Large intestine (tissue), 3 donors: ENCODE measurements around the gene STK32A. TPM values are rescaled to one million over a fixed set of nuclear protein-coding genes. Genes with fewer than 3 reads are reported as not detected.

Experiments used
- DNase-seq, 2 donors: peaks; one replicate each; pipeline versions ENCODE4 v3.0.0 to v3.0.0-alpha.2; 2013
- H3K27ac ChIP-seq: one replicate; pipeline ENCODE4 v1.5.1; 2013; ENCODE audit warnings: low read length
- H3K27me3 ChIP-seq: 2 replicates; pipeline ENCODE4 v1.6.1; 2013; ENCODE audit warnings: low read length; ENCODE audit not compliant: control insufficient read depth, insufficient read depth
- H3K36me3 ChIP-seq: 2 replicates; pipeline ENCODE4 v1.6.1; 2013; ENCODE audit warnings: low read length; ENCODE audit not compliant: control insufficient read depth, insufficient read depth
- H3K4me1 ChIP-seq: one replicate; pipeline ENCODE4 v1.6.1; 2013; ENCODE audit warnings: low read length; ENCODE audit not compliant: control insufficient read depth, insufficient read depth
- H3K4me3 ChIP-seq: one replicate; pipeline ENCODE4 v1.5.1; 2013; ENCODE audit warnings: low read length
- H3K9me3 ChIP-seq: one replicate; pipeline ENCODE4 v1.6.1; 2013; ENCODE audit warnings: mild to moderate bottlenecking, low read depth, low read length, moderate library complexity; ENCODE audit not compliant: control insufficient read depth
- WGBS: methylation state at CpG from one replicate; pipeline ENCODE4 v1.1.5; 2013; ENCODE audit warnings: low lambda C conversion rate; ENCODE audit not compliant: insufficient coverage; 5-methylcytosine and 5-hydroxymethylcytosine counted together
- polyA plus RNA-seq: library from polyadenylated mRNA; unstranded; fragments of 120-200 nt; gene quantifications from one replicate; pipeline ENCODE4 v1.2.1, GENCODE V29; 2013

STK32A gene
- polyA plus RNA-seq, 1 donor, result 3.3 TPM

DNA sequence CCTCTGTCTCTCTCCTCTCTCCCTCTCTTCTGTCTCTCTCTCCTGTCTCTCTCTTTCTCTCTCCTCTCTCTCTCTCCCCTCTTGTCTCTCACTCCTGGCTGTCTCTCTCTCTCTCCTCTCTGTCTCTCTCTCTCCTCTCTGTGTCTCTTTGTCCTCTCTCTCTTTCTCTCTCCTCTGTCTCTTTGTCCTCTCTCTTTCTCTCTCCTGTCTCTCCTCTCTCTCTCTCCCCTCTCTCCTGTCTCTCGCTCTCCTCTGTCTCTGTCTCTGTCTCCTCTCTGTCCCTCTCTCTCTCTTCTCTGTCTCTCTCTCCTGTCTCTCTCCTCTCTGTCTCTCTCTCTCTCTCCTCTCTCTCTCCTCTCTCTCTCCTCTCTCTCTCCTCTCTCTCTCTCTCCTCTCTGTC, 25.0 kb downstream of the STK32A start:
- 83% methylated on average over 1 of the region's 1 CpG for WGBS
- H3K27me3 ChIP-seq, result no peaks in the 10 kb centered on the region
- no peaks in the 10 kb centered on the region for H3K4me1 ChIP-seq
- no peak for DNase-seq
- no peak overlapping the region for H3K4me3 ChIP-seq
- no peaks in the 10 kb centered on the region for H3K36me3 ChIP-seq
- H3K9me3 ChIP-seq, result no peaks in the 10 kb centered on the region
- H3K27ac ChIP-seq, result no peak overlapping the region

DNA sequence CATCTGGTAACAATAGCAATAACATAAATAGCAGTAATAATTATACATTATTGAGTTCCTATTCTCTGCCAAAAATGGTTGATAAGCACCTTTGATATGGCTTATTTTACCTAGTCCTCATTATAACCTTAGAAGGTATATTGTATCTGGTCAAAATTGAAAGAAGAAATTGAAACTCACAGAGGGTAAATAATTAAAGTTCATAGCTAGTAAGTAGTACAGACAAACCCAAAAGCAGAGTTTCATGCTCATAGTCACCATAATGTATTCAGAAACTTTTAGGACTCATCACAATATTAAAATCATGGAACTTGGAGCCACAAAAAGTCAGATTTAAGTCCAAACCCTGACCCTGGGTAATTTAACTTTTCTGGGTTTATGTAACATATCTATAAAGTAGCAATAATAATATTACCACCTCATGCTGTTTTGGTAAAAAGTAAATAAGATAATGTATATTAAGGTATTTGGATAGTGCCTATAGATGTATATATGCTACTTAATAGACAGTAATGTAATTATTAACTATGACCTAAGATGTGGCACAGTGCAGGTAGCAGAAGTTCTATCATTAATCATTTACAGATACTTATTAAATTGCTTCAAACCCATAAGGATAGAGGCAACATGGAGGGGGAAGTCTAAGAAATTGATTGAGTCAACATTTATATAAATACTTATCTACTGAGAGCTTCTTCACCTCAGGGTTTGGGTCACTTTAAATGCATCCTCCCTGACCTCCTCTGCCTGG, 32.4 kb downstream of the STK32A start:
- Histone ChIP-seq H3K27ac (no peak overlapping the region), H3K4me1 (no peaks in the 10 kb centered on the region), H3K9me3 (no peaks in the 10 kb centered on the region), H3K36me3 (no peaks in the 10 kb centered on the region), H3K4me3 (no peak overlapping the region), H3K27me3 (no peaks in the 10 kb centered on the region)
- no peak for DNase-seq

DNA sequence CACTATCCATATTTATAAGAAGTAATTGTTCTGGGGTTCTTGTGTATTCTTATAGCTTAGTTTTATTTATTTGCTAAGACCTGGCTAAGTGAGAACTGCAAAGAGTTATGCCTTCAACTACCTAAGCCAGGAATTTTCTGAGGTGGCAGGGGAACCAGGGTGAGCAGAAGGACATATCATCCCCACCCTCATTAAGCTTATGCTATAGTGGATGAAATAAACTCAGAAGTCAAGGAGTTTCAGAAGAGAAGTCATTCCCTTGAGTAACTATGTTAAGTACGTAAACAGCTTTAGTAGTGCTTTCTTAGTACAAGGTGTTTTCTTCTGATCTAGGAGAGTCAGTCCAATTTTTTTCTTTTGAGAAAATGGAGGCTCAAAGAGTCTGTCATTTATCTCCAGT, 41.7 kb downstream of the STK32A start:
- Histone ChIP-seq H3K4me1 (no peaks in the 10 kb centered on the region), H3K4me3 (no peak overlapping the region), H3K27me3 (no peaks in the 10 kb centered on the region), H3K27ac (no peak overlapping the region), H3K36me3 (no peaks in the 10 kb centered on the region), H3K9me3 (no peaks in the 10 kb centered on the region)
- no peak for DNase-seq
- WGBS, result 100% methylated on average over 1 of the region's 1 CpG

DNA sequence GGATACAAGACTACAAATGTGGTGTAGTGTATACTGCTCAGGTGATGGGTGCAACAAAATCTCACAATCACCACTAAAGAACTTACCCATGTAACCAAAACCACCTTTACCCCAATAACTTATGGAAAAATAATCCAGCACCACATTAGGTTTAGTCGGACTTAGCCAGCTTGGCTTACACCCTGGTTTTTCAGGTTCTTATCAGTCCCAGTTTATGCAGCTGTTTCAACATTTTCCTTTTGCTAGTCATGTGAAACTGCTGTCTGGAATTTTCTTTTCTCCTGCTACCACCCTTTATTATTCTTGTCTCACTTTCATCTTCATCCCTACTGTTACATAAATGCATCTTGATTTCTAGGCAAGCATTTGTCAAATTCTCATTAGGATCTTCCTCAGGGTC, 51.5 kb downstream of the STK32A start:
- DNase-seq, result no peak
- no CpG with 5 or more reads among the region's 1 CpG for WGBS
- H3K4me1 ChIP-seq, result no peaks in the 10 kb centered on the region
- H3K4me3 ChIP-seq, result no peak overlapping the region
- H3K27me3 ChIP-seq, result no peaks in the 10 kb centered on the region
- no peaks in the 10 kb centered on the region for H3K36me3 ChIP-seq
- no peak overlapping the region for H3K27ac ChIP-seq
- H3K9me3 ChIP-seq, result no peaks in the 10 kb centered on the region

DNA sequence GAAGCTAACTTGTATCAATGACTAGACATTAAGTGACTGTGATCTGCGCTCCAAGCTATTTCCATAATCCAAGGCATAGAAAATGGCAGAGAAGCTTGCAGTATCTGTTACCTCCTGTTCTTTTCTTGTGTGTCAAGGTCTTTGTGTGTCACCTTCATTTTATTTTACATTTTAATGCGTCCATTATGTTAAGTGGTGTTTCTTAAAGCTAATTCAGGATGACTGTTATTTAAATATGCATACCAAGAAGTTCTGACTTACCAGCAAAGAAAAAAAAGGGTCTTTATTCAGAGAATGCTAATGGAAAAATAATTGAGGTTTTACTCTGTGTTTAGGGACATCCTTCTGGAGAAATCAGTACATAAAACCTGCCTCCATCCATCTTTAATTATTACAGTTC, 52.3 kb downstream of the STK32A start:
- Histone ChIP-seq H3K27ac (no peak overlapping the region), H3K27me3 (no peaks in the 10 kb centered on the region), H3K4me3 (no peak overlapping the region), H3K36me3 (no peaks in the 10 kb centered on the region), H3K4me1 (no peaks in the 10 kb centered on the region), H3K9me3 (no peaks in the 10 kb centered on the region)
- 92% methylated on average over 2 of the region's 2 CpGs for whole genome bisulfite sequencing
- no peak for DNase-seq

DNA sequence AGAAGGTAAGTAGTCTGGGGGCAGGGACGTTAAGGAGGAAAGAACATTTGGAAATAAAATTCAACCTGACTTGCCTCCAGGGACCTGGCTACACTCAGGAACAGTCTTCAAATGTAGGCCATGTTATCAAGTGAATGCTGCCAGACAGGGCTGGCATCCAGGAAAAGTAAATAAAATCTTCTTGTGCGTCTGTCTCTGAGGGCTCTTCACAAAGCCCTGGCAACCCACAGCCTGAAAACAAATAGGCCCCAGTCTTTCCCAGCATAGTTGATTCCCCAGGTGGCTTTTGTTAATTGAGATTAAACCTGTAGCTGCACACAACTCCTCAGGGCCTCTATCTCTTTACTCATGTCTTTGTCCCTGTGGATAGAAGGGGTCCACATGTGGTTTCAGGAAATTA, 55.4 kb downstream of the STK32A start:
- WGBS, result no CpG with 5 or more reads among the region's 2 CpGs
- Histone ChIP-seq H3K9me3 (no peaks in the 10 kb centered on the region), H3K36me3 (no peaks in the 10 kb centered on the region), H3K27ac (no peak overlapping the region), H3K4me3 (no peak overlapping the region), H3K4me1 (no peaks in the 10 kb centered on the region), H3K27me3 (no peaks in the 10 kb centered on the region)
- DNase-seq, result no peak

DNA sequence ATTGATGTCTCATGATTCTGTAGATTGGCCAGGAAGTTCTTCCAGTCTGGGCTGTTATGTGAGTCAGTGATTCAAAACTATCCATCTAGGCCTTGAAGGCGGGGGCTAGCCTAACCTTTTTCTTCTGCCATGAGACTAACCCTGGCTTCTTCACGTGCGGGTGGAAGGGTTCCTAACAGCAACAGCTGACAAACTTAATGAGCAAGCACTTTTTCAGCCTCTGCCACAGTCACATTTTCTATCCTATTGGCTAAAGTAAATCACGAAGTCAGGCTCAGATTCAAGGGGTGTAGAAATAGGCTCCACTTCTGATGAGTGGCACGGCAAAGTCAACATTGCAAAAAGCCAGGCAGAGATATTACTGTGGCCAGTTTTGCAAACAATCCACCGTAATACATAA, 68.4 kb downstream of the STK32A start:
- Histone ChIP-seq H3K4me1 (no peaks in the 10 kb centered on the region), H3K27ac (no peak overlapping the region), H3K36me3 (no peaks in the 10 kb centered on the region), H3K4me3 (no peak overlapping the region), H3K27me3 (no peaks in the 10 kb centered on the region), H3K9me3 (no peaks in the 10 kb centered on the region)
- no CpG with 5 or more reads among the region's 6 CpGs for WGBS
- DNase-seq, result no peak

DNA sequence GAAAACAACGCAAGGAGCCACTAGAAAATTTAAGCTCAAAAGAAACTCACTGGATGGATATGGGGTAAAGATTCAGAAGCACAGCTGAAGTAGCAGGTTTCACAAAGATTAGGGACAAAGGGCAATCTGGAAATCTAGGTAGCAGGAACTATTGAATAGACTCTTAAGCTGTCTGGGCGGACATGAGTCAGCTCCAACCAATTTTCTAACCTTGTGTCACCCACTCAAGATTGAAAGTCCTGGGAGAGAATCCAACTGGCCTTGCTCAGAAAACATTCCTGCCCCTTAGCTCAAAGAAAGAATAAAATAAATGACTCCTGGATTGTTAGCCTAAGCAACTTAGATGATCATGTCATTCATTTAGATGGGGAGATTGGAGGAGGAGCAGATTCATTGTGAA, 69.2 kb downstream of the STK32A start:
- no CpG with 5 or more reads among the region's 2 CpGs for WGBS
- no peak overlapping the region for H3K27ac ChIP-seq
- H3K9me3 ChIP-seq, result no peaks in the 10 kb centered on the region
- no peaks in the 10 kb centered on the region for H3K36me3 ChIP-seq
- DNase-seq, result no peak
- H3K4me3 ChIP-seq, result no peak overlapping the region
- no peaks in the 10 kb centered on the region for H3K27me3 ChIP-seq
- H3K4me1 ChIP-seq, result no peaks in the 10 kb centered on the region

DNA sequence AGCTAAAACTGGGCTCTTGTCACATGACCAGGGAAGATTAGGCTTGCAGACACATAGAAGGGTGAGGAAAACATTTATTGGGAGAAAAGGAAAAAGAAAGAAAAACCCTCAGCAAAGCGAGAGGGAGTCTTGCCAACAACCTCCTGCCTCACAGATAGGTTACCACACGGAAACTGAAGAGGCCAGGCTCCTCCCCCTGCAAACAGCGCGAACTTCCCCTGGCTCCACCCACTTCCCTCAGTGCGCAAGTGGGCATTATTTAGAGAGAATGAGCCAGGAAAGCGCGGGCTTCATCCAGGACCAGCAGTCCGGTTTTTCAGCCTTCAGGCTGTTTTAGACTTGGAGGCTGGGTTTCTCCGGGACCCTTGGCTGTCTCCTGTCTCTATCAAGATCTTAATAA, 70.3 kb downstream of the STK32A start:
- Histone ChIP-seq H3K4me1 (no peaks in the 10 kb centered on the region), H3K9me3 (no peaks in the 10 kb centered on the region), H3K27me3 (no peaks in the 10 kb centered on the region), H3K4me3 (no peak overlapping the region), H3K36me3 (no peaks in the 10 kb centered on the region), H3K27ac (no peak overlapping the region)
- 100% methylated on average over 1 of the region's 9 CpGs for WGBS
- DNase-seq, result no peak

DNA sequence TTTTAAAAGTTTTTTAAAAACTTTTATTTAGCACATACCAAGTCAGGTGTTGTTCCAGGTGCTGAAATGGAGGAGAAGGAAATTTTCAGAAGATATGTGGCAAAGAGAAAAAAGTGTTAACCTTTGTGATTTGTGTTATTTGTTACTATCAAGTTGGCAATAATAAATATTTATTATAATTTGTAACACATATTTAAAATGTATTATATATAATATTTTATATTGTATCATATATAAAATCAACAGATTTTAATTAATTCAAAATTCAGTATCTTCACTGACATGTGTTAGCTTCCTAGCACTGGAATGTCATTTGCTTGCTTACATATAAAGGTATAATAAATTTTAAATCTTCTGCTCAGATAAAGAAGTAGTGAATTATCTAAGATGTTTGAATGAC, 71.5 kb downstream of the STK32A start:
- Histone ChIP-seq H3K4me1 (no peaks in the 10 kb centered on the region), H3K36me3 (no peaks in the 10 kb centered on the region)

DNA sequence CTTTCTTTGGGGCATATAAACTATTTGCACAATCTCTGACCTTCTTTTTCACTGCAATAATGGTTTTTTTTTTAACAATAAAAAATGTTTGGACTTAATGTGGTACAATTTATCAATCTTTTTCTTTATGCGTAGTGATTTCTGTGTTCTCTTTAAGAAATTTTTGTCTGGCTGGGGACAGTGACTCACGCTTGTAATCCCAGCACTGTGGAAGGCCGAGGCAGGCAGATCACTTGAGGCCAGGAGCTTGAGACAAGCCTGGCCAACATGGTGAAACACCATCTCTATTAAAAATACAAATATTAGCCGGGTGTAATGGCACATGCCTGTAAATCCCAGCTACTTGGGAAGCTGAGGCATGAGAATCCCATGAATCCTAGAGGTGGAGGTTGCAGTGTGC, 72.3 kb downstream of the STK32A start:
- no peaks in the 10 kb centered on the region for H3K4me1 ChIP-seq
- no peak overlapping the region for H3K27ac ChIP-seq
- DNase-seq, result no peak
- no peaks in the 10 kb centered on the region for H3K36me3 ChIP-seq
- no peaks in the 10 kb centered on the region for H3K27me3 ChIP-seq
- 80% methylated on average over 1 of the region's 4 CpGs for WGBS
- H3K4me3 ChIP-seq, result no peak overlapping the region
- no peaks in the 10 kb centered on the region for H3K9me3 ChIP-seq

More for the DNA sequence above, 71.5 kb downstream of the STK32A start:
- no peak for DNase-seq
- Histone ChIP-seq H3K4me3 (no peak overlapping the region), H3K27ac (no peak overlapping the region), H3K9me3 (no peaks in the 10 kb centered on the region), H3K27me3 (no peaks in the 10 kb centered on the region)
